Loucy (cell line): ENCODE results near the gene ZGRF1.

Experiments
- CTCF ChIP-seq: fragments of 200-600 bp; sonication (generic); conservative IDR thresholded peaks from 2 replicates; pipeline ENCODE4 v1.5.1; 2014; ENCODE audit warnings: mild to moderate bottlenecking, antibody characterized with exemption, low read length
- EZH2phosphoT487 ChIP-seq: fragments of 200-600 bp; IDR thresholded peaks from 2 replicates; pipeline ENCODE4 v1.6.1; 2018; ENCODE audit warnings: antibody characterized with exemption, mild to moderate bottlenecking, moderate library complexity, borderline replicate concordance

DNA sequence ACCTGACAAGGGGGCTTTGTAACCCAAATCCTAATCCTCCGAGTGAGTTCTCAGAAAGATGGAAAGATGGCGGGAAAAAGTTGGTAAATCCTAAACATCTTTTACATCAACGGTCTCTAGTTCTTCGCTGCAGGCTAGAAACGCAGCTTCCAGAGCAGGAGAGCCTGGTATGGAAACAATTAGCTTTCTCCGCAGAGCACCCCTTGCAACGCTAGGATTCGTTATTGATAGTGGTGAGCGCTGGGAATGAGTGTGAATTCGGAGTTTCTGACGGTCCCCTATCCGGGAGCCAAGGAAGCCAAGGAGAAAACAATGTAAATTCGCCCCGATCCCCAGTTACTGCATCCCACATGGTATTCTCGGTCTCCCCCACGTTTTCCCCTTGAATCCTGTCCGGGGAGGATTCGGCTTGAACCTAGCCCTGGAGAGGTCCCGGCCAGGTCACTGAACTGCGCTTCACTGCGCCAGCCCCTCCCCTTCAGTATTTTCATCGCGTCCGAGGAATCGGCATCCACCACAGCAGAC is 116.0 kb downstream of the ZGRF1 start:
- TF ChIP-seq EZH2phosphoT487 (no peak), CTCF (no peak)
